Activated CD4-positive, alpha-beta T cell treated with anti-CD3 and anti-CD28 coated beads, Interleukin-2, amount 50 U/mL, for 24 hours (primary cell): Measurements from ENCODE around the gene TDRD15.
"Not testable (repeated sequence)": the region's sequence is repeated elsewhere in the genome, so short reads cannot be mapped to it uniquely, and the experiment has no call there.

Experiments
- DNase-seq, 2 donors: peaks; one replicate each; pipeline ENCODE4 v3.0.0-alpha.2; 2020; ENCODE audit warnings: low read depth in 1 of 2, low spot score in 1 of 2

TDRD15 gene

DNA sequence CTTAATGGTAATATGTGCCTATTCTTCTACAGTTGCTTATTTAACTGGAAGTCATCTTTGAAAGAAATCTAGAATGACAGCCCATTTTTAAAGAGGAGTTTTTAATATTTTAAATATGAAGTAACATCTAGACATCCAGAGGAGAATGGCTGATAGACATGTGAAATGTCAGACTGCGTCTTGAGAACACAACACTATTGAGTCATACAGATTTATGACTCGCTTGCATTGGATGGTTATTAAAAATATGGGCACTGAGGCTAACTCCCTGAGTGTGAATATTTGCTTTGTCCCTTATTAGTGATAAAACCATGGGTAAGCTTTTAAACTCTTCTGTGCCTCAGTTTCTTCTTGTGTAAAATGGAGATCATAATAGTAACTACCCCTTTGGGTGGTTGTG, 22.9 kb downstream of the TDRD15 start:
- DNase-seq, result no peak

DNA sequence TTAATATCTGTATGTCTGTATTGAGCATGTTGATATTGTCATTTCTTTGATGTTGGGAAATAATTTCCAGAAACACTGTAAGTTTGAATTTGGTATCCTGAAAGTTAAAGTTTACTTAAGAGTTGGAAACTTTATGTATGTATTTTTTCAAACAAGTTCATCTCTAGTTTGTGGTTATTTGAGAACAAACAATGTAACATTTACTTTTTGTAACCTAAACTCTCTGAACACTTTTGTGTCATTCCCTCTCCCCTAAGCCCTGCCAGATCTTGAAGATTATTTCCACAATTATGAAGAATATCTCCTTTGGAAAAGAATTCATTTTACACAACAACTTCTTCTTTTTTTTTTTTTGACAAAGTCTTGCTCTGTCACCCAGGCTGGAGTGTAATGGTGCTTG, 24.9 kb downstream of the TDRD15 start:
- DNase-seq, result no peak

DNA sequence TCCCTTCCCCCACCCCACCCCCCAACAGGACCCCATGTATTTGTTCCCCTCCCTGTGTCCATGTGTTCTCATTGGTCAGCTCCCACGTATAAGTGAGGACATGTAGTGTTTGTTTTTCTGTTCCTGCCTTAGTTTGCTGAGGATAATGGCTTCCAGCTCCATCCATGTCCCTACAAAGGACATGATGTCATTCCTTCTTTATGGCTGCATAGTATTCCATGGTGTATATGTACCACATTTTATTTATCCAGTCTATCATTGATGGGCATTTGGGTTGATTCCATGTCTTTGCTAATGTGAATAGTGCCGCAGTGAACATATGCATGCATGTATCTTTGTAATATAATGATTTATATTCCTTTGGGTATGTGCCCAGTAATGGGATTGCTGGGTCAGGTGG, 27.5 kb downstream of the TDRD15 start:
- DNase-seq, result not testable (repeated sequence)

- DNase-seq, result no peak
Measured at GRCh38 chr2:21155365-21156136, 31.8 kb downstream of the TDRD15 start.

GRCh38 chr2:21161122-21161521, 37.4 kb downstream of the TDRD15 start:
- DNase-seq, result no peak

DNA sequence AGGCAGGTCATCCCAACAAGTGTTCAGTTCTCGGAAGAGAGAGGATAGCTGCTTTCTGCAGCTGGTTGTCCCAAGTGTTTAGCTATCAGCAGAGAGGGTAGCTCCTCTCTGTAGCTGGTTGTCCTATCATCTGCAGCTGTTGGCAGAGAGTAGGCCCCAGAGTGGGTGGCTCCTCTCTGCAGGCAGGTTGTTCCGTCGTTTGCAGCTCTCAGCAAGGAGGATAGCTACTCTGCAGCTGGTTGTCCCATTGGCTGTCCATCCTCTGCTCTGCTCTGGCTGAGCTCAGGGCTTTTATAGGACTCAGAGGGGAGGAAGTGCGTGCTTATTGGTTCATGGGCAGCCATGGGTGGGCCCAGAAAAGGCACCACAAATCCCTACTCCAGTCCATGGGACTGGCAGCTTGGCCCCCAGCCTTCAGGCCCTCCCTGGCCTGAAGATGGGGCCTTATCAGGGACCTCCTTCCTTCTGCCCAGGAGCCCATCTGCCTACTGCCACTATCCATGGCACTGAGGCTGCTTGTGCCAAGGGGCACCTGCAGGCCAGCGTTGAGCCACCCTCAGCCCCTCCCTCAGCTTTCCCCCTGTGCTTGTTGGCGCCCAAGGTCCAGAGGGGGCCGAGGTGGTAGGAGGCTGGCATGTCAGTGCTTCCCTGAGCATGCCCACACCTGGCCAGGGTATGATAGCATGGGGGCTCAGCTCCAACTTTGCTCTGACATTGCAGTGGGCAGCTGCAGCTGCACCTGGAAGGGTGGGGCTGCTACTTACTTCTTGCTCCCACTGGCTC, 38.3 kb downstream of the TDRD15 start:
- no peak for DNase-seq

GRCh38 chr2:21162615-21162878, 38.8 kb downstream of the TDRD15 start:
- DNase-seq, result no peak

DNA sequence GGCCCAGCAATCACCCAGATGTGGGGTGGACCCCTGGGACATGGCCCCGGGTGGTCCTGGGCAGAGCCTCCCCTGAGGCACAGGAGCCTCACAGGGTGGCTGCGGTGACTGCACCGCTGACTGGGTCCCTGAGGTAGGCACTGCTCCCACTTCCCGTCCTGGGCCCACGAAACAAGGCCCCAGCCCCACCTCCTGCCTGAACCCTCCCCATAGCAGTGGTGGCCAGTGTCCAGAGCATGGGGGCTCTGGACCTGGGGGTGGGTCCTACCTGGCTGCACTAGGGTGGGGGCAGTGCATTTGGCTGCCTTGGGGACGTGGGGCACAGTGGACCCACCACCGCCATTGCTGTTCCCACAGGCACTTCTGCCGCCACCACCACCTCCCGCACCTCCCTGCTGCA, 39.4 kb downstream of the TDRD15 start:
- DNase-seq, result no peak

- no peak for DNase-seq
Measured at GRCh38 chr2:21165350-21165749, 41.6 kb downstream of the TDRD15 start.

GRCh38 chr2:21175895-21176646, 52.3 kb downstream of the TDRD15 start:
- DNase-seq, result no peak

DNA sequence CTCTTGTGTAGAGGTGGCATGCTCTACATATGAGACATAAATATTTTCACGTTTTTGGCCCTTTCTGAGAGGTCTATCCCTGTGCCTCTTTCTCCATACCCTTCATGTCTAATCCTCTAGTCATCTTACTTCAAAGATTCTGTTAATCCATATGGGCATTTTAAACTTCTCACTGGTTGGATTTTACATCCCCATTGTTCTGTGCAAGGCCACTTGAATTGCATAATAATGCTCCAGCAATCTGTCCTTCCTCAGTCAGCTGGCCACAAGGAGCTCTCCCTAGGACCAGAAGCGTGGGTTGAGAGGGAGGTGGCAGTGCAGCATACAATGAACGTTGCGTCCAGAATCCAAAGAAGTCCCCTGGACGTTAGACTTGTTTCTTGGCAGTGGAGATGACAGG, 58.2 kb downstream of the TDRD15 start:
- DNase-seq, result no peak

DNA sequence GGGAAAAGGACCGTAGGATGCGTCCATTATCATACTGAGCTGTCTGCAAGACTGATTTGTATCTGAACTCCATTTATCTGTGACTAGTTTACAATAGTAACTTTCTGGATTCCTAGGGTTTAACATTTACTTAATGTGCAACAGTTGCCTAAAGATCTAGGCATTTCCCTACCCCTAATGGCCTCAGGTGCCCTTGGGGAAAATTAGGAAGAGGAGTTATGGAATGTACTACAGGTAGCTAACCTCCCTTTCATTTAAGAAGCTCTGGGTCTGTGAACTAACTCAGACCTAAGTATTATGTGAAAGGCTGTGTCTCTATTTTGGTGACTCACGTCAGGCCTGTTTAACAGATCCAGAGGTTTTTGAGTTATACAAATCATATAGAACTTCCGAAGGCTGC, 59.5 kb downstream of the TDRD15 start:
- no peak for DNase-seq

DNA sequence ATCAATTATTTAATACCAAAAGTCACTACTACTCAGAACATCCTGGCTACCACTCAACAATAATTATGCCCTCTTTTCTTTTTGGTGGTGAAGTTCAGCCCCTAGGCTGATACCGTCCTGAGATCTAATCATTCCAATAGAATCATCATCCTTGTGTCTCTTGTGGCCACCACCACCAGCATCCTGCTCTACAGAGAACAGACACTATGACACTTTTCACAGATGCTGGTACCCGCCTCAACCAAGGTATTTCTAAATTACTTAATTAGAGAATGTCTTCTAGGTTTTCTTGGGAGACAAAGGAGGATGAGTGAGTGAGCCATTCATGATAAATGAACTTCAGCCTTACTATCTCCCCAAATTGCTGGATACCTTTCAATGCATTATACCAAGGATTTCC, 60.0 kb downstream of the TDRD15 start:
- DNase-seq, result no peak

GRCh38 chr2:21191535-21191934, 67.8 kb downstream of the TDRD15 start:
- DNase-seq, result no peak
